Loucy (cell line): ENCODE data around the gene METRNL.

ENCODE experiments used
- EZH2phosphoT487 ChIP-seq: fragments of 200-600 bp; IDR thresholded peaks from 2 replicates; pipeline ENCODE4 v1.6.1; 2018; ENCODE audit warnings: antibody characterized with exemption, mild to moderate bottlenecking, moderate library complexity, borderline replicate concordance
- TF ChIP-seq, protein P1 (sequence below): fragments of 200-600 bp; sonication (generic); conservative IDR thresholded peaks from 2 replicates; pipeline ENCODE4 v1.5.1; 2014; ENCODE audit warnings: mild to moderate bottlenecking, antibody characterized with exemption, low read length

DNA sequence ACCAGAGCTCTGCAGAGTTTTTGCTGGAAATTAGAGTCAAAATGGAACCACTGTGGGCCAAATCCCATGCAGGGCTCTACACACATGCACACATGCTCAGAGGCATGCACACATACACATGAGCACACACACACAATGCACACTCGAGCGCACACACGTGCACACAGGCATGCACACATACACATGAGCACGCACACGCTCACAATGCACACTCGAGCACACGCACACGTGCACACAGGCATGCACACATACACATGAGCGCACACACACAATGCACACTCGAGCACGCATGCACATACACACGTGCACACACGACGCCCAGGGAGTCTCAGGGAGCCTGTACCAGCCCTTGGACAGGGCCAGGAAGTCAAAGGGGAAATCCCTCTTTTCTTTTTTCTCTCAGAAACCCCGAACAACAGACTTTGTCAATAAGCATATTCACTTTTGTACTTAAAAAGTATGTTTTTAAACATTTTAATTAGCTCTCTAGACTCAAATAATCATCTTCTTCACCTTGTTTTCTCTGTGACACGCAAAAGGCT, 8.5 kb upstream of the METRNL start:
- TF ChIP-seq, protein P1, sequence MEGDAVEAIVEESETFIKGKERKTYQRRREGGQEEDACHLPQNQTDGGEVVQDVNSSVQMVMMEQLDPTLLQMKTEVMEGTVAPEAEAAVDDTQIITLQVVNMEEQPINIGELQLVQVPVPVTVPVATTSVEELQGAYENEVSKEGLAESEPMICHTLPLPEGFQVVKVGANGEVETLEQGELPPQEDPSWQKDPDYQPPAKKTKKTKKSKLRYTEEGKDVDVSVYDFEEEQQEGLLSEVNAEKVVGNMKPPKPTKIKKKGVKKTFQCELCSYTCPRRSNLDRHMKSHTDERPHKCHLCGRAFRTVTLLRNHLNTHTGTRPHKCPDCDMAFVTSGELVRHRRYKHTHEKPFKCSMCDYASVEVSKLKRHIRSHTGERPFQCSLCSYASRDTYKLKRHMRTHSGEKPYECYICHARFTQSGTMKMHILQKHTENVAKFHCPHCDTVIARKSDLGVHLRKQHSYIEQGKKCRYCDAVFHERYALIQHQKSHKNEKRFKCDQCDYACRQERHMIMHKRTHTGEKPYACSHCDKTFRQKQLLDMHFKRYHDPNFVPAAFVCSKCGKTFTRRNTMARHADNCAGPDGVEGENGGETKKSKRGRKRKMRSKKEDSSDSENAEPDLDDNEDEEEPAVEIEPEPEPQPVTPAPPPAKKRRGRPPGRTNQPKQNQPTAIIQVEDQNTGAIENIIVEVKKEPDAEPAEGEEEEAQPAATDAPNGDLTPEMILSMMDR, result no peak
- no peak for TF ChIP-seq EZH2phosphoT487
